ENCODE measurements around the gene SORCS2. TPM values are rescaled to one million over a fixed set of nuclear protein-coding genes. Genes with fewer than 3 reads are reported as not detected.

The SORCS2 gene
- total RNA-seq, 1 donor from 2014 or later, result 3.1 TPM

DNA sequence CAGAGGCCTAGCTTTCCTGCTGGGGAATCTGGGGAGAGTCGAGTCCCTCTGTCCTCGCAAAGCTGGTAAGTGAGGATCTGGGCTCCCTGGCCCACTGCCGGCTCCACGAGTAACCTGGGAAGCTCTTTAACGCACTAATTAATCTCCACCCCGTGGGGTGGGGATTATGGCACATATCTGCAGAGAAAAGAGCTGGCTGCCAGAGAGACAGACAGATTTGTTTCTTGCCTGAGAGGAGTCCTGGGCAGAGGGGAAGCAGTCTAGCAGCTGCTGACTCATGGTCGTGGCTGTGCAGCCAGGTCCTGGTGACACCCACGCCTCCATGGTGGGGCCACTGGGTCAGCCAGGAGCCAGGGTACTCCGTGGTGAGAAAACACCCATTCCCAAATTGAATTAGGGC is 14.0 kb downstream of the SORCS2 start:
- Histone ChIP-seq H3K27me3 (ENCODE audit: control insufficient read depth in 3 of 3, insufficient read depth in 3 of 3, low read length in 3 of 3) (no peaks in the 10 kb centered on the region), H3K4me1 (ENCODE audit: control insufficient read depth in 3 of 3, insufficient read depth in 3 of 3, low read length in 3 of 3) (peaks cover 25 to 32% (median 30%) of the 10 kb centered on the region in 3 donors), H3K9ac (ENCODE audit: low read depth in 1 of 3, low read length in 3 of 3) (peak overlapping the region in 2 of 3 donors; percentile 23 to 46), H3K4me3 (ENCODE audit: low read length in 3 of 3) (no peak overlapping the region), H3K36me3 (ENCODE audit: control insufficient read depth in 3 of 3, insufficient read depth in 3 of 3, low read length in 3 of 3) (no peaks in the 10 kb centered on the region), H3K9me3 (ENCODE audit: control insufficient read depth in 3 of 3, low read length in 3 of 3) (no peaks in the 10 kb centered on the region), H3K27ac (ENCODE audit: low read depth, low read length) (peak overlapping the region; percentile 53)

DNA sequence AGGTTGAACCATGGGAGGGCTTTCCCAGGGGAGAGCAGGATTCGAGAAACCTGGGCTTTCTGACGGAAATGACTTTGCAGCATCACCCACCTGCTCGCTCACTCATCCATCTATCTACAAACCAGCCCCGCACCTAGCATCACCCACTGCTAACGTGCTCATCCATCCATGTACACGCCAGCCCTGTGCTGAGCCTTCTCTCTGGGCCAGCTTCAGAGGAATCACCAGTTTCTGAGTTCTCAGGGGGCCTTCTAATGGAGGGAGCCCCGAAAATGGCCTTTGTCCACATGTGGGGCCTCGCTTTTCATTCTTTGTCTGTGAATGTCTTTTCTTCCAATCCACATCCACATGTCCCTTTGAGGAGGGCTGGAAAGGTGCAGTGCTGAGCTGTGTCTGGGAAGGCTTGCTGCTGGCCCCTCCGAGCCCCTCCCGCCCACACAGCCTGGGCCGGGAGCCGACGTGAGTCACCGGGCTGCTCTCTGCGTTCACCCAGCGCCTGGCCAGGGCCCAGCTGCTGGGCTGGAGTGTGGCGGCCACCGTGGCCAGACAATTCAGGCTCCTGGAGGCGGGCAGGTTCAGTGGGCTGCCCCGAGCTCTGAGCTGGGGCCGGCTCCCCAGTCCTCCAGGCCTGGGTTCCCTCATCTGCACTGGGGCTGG is 14.7 kb downstream of the SORCS2 start:
- H3K27ac ChIP-seq (ENCODE audit: low read depth, low read length), result peak overlapping the region; percentile 53
- H3K36me3 ChIP-seq (ENCODE audit: control insufficient read depth in 3 of 3, insufficient read depth in 3 of 3, low read length in 3 of 3), result no peaks in the 10 kb centered on the region
- H3K27me3 ChIP-seq (ENCODE audit: control insufficient read depth in 3 of 3, insufficient read depth in 3 of 3, low read length in 3 of 3), result no peaks in the 10 kb centered on the region
- peaks cover 20 to 27% (median 25%) of the 10 kb centered on the region in 3 donors for H3K4me1 ChIP-seq (ENCODE audit: control insufficient read depth in 3 of 3, insufficient read depth in 3 of 3, low read length in 3 of 3)
- peak overlapping the region in 2 of 3 donors; percentile 32 to 46 for H3K9ac ChIP-seq (ENCODE audit: low read depth in 1 of 3, low read length in 3 of 3)
- peak overlapping the region in 1 of 3 donors; percentile 29 for H3K4me3 ChIP-seq (ENCODE audit: low read length in 3 of 3)
- H3K9me3 ChIP-seq (ENCODE audit: control insufficient read depth in 3 of 3, low read length in 3 of 3), result no peaks in the 10 kb centered on the region

DNA sequence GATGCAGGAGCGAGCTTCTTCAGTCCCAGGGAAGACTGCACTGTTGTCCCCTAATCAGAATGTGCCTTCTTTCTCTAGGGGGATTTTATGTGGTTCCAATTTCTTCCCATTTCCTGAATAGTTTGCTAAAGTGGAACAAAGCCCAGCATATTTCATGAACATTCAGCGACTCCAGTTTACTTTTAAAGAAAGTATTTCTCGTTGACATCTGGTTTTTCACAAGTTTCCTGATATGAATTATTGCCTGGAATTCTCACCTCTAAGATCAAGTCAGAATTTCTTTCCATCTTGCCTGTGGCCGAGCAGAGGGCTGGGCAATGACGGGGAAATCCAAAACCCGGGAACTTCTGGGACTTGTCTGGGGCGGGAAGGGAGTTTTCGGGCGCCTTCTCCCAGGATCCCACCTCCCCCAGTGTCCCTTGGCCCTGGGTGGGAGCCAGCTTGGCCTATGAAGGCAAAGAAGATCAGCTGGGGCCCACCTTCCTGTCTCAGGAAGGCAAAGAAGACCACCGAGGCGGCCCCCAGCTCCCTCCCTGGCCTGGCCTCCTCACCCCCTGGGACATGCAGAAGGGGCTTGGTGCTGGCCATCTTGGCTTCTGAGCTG is 15.4 kb downstream of the SORCS2 start:
- Histone ChIP-seq H3K4me3 (ENCODE audit: low read length in 3 of 3) (no peak overlapping the region), H3K9ac (ENCODE audit: low read depth in 1 of 3, low read length in 3 of 3) (peak overlapping the region in 2 of 3 donors; percentile 32 to 50)

DNA sequence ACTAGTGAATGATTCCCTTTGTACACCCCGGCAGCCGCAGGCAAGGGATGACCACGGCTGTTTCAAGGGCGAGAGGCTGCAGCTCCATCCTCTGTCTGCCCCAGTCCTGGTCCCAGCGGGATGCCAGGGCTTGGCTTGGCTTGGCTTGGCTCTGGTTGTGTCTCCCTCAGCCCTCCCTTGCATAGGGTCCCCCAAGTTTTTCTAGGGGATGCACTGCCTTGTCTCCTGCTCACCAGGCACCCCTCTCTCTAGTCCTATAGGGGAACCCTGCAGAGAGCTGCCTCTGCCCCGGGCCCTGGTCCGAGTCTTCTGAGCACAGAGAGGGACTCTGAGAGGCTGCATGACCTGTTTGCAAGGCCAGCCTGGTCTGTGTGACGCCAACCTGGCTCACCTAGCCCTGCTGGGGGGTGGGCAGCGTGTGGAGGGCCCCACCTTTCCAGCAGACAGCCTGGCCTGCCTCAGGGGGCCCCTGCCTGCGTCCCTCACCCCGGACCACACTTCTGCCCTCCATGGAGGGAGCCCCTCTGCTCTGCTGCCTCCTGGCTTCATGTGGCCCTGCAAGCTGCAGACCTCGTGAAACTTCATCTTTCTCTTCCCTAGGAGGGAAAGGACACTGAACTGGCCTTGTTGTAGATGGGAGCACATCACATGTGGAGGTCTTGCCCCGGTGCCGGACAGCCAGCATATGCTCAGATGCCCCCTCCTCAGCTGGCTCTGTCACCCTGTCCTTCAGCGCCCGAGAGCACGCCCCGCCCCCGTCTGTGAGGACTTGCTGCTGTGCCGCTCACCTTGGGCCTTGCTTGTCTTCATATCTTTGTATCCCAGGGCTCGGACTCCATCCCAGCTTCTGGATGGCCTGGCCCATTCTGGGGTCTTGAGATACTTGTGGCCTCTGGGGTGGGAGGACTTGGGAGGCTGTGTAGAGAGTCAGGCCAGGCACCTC is 16.4 kb downstream of the SORCS2 start:
- Histone ChIP-seq H3K4me1 (ENCODE audit: control insufficient read depth in 3 of 3, insufficient read depth in 3 of 3, low read length in 3 of 3) (peaks cover 20 to 29% (median 24%) of the 10 kb centered on the region in 3 donors), H3K36me3 (ENCODE audit: control insufficient read depth in 3 of 3, insufficient read depth in 3 of 3, low read length in 3 of 3) (no peaks in the 10 kb centered on the region), H3K9me3 (ENCODE audit: control insufficient read depth in 3 of 3, low read length in 3 of 3) (no peaks in the 10 kb centered on the region), H3K4me3 (ENCODE audit: low read length in 3 of 3) (no peak overlapping the region), H3K27me3 (ENCODE audit: control insufficient read depth in 3 of 3, insufficient read depth in 3 of 3, low read length in 3 of 3) (peaks cover 0 to 4% (median 0%) of the 10 kb centered on the region in 3 donors), H3K27ac (ENCODE audit: low read depth, low read length) (peak overlapping the region; percentile 53), H3K9ac (ENCODE audit: low read depth in 1 of 3, low read length in 3 of 3) (no peak overlapping the region)

More for the DNA sequence above, 15.4 kb downstream of the SORCS2 start:
- H3K27me3 ChIP-seq (ENCODE audit: control insufficient read depth in 3 of 3, insufficient read depth in 3 of 3, low read length in 3 of 3), result no peaks in the 10 kb centered on the region
- H3K9me3 ChIP-seq (ENCODE audit: control insufficient read depth in 3 of 3, low read length in 3 of 3), result no peaks in the 10 kb centered on the region
- H3K27ac ChIP-seq (ENCODE audit: low read depth, low read length), result peak overlapping the region; percentile 53
- no peaks in the 10 kb centered on the region for H3K36me3 ChIP-seq (ENCODE audit: control insufficient read depth in 3 of 3, insufficient read depth in 3 of 3, low read length in 3 of 3)
- H3K4me1 ChIP-seq (ENCODE audit: control insufficient read depth in 3 of 3, insufficient read depth in 3 of 3, low read length in 3 of 3), result peaks cover 20 to 29% (median 24%) of the 10 kb centered on the region in 3 donors

DNA sequence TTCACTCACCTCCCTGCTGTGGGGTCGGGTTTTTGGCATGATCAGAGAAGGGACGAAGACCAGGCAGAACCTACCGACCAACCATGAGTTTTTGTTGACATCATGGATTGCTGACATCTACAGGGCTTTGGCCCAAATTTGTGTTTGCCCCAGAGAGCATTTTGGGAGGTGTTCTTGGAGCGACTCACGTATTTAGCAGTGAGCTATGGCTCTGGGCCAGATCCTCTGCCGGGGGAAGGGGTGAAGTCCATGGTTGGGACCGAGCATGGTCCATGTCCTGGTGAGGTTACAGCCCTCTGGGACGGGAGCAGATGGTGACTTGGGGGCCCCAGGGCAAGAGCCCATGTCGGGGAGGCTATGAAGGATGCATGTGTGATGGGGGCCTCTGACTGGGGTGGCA is 17.4 kb downstream of the SORCS2 start:
- Histone ChIP-seq H3K27ac (ENCODE audit: low read depth, low read length) (no peak overlapping the region), H3K9ac (ENCODE audit: low read depth in 1 of 3, low read length in 3 of 3) (no peak overlapping the region), H3K4me3 (ENCODE audit: low read length in 3 of 3) (no peak overlapping the region), H3K27me3 (ENCODE audit: control insufficient read depth in 3 of 3, insufficient read depth in 3 of 3, low read length in 3 of 3) (peaks cover 0 to 4% (median 0%) of the 10 kb centered on the region in 3 donors), H3K4me1 (ENCODE audit: control insufficient read depth in 3 of 3, insufficient read depth in 3 of 3, low read length in 3 of 3) (peaks cover 20 to 29% (median 24%) of the 10 kb centered on the region in 3 donors), H3K9me3 (ENCODE audit: control insufficient read depth in 3 of 3, low read length in 3 of 3) (peaks cover 2 to 6% (median 4%) of the 10 kb centered on the region in 3 donors), H3K36me3 (ENCODE audit: control insufficient read depth in 3 of 3, insufficient read depth in 3 of 3, low read length in 3 of 3) (no peaks in the 10 kb centered on the region)

DNA sequence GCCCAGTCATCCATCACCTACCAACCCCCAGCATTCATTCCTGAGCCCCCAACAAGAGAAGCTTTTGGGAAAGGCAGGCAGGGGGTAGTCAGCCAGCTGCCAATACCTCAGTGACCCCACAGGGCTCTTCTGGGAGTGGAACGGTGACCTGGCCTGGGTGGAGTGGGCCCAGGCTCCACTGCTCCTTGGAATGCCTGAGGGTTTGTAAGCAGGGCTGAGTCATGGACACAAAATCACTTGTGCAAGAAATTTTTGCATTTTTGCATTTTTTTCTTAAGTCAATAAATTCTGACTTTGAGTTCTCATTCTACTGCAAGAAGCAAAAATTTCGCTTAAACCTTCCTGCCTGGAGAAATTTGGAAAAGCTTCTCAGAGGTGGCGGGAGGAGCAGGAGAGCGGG is 18.5 kb downstream of the SORCS2 start:
- Histone ChIP-seq H3K9ac (ENCODE audit: low read depth in 1 of 3, low read length in 3 of 3) (no peak overlapping the region), H3K27me3 (ENCODE audit: control insufficient read depth in 3 of 3, insufficient read depth in 3 of 3, low read length in 3 of 3) (peaks cover 0 to 4% (median 0%) of the 10 kb centered on the region in 3 donors), H3K4me1 (ENCODE audit: control insufficient read depth in 3 of 3, insufficient read depth in 3 of 3, low read length in 3 of 3) (peaks cover 17 to 29% (median 24%) of the 10 kb centered on the region in 3 donors), H3K4me3 (ENCODE audit: low read length in 3 of 3) (no peak overlapping the region), H3K27ac (ENCODE audit: low read depth, low read length) (no peak overlapping the region), H3K9me3 (ENCODE audit: control insufficient read depth in 3 of 3, low read length in 3 of 3) (peaks cover 2 to 6% (median 4%) of the 10 kb centered on the region in 3 donors), H3K36me3 (ENCODE audit: control insufficient read depth in 3 of 3, insufficient read depth in 3 of 3, low read length in 3 of 3) (no peaks in the 10 kb centered on the region)

DNA sequence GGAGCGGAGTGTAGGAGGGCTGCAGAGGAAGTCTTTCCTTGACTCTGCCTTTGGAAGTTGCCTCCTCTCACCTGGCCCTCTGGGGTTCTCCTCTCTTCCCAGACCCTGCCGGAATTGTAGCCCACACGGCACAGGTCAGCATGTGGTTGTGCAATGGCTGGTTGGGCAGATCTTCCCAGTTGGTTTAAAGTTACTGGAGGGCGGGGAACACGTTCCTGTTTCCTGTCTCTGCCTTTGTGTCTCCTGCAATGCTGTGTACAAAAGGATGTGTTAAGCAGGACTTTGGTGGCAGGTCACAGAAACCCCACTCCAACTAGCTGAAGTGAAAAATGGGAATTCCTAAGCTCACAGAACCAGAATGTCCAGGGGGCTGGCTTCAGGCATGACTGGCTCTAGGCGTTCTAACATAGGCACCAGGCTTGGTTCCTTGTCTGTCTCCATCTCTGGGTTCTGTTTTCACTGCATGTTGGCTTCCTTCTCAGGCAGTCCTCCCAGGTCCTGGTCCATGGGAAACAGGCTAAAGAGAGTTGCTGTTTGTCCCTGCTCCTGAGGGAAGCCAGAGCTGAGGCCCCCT is 19.9 kb downstream of the SORCS2 start:
- no peak overlapping the region for H3K4me3 ChIP-seq (ENCODE audit: low read length in 3 of 3)
- peaks cover 0 to 4% (median 0%) of the 10 kb centered on the region in 3 donors for H3K27me3 ChIP-seq (ENCODE audit: control insufficient read depth in 3 of 3, insufficient read depth in 3 of 3, low read length in 3 of 3)
- no peak overlapping the region for H3K27ac ChIP-seq (ENCODE audit: low read depth, low read length)
- peaks cover 7 to 17% (median 12%) of the 10 kb centered on the region in 3 donors for H3K4me1 ChIP-seq (ENCODE audit: control insufficient read depth in 3 of 3, insufficient read depth in 3 of 3, low read length in 3 of 3)
- peaks cover 2 to 6% (median 4%) of the 10 kb centered on the region in 3 donors for H3K9me3 ChIP-seq (ENCODE audit: control insufficient read depth in 3 of 3, low read length in 3 of 3)
- no peak overlapping the region for H3K9ac ChIP-seq (ENCODE audit: low read depth in 1 of 3, low read length in 3 of 3)
- no peaks in the 10 kb centered on the region for H3K36me3 ChIP-seq (ENCODE audit: control insufficient read depth in 3 of 3, insufficient read depth in 3 of 3, low read length in 3 of 3)

DNA sequence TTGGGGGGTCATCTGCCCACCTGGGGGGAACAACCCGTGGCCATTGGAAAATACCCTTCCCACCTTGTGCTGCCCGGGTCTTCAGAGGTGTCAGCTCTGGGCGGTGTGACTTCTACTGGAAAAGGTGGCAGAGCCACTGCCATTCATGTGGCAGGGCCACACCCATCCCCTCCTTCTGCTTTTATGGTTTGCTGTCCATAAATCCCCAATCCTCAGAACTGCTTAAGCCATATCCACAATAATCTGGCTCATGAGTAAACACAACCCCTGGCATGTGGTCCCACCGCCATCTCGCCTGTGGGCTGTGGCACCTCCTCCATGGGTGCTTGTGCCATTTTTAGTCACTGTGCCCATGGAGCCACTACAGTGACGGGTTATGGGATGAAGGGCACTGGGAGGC is 20.6 kb downstream of the SORCS2 start:
- Histone ChIP-seq H3K27ac (ENCODE audit: low read depth, low read length) (no peak overlapping the region), H3K4me3 (ENCODE audit: low read length in 3 of 3) (no peak overlapping the region), H3K9me3 (ENCODE audit: control insufficient read depth in 3 of 3, low read length in 3 of 3) (peaks cover 2 to 6% (median 4%) of the 10 kb centered on the region in 3 donors), H3K36me3 (ENCODE audit: control insufficient read depth in 3 of 3, insufficient read depth in 3 of 3, low read length in 3 of 3) (no peaks in the 10 kb centered on the region), H3K4me1 (ENCODE audit: control insufficient read depth in 3 of 3, insufficient read depth in 3 of 3, low read length in 3 of 3) (peaks cover under 1 to 10% (median 4%) of the 10 kb centered on the region in 3 donors), H3K9ac (ENCODE audit: low read depth in 1 of 3, low read length in 3 of 3) (no peak overlapping the region), H3K27me3 (ENCODE audit: control insufficient read depth in 3 of 3, insufficient read depth in 3 of 3, low read length in 3 of 3) (peaks cover 0 to 4% (median 0%) of the 10 kb centered on the region in 3 donors)

DNA sequence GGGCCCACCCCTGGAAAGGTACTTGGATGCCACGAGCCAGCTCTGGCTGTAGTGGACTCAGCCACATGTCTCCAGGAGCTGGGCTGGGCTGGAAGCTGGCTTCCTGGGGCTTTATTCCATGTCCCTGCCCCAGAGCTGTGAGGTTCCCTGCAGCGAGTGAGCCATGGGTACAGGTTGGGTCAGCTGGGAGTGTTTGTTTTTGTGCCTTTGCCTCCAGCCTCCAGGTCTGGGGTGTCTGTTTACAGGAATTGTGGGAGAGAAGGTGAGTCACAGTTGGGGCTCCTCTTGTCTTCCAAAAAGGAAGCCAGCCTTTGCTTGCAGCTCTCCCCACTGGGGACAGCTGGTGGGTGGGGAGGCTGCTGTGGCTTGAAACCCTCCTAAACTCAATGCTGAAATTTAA is 21.5 kb downstream of the SORCS2 start:
- Histone ChIP-seq H3K9me3 (ENCODE audit: control insufficient read depth in 3 of 3, low read length in 3 of 3) (peaks cover 2 to 6% (median 4%) of the 10 kb centered on the region in 3 donors), H3K27ac (ENCODE audit: low read depth, low read length) (no peak overlapping the region)

More for the DNA sequence above, 21.5 kb downstream of the SORCS2 start:
- no peak overlapping the region for H3K9ac ChIP-seq (ENCODE audit: low read depth in 1 of 3, low read length in 3 of 3)
- no peaks in the 10 kb centered on the region for H3K36me3 ChIP-seq (ENCODE audit: control insufficient read depth in 3 of 3, insufficient read depth in 3 of 3, low read length in 3 of 3)
- H3K4me3 ChIP-seq (ENCODE audit: low read length in 3 of 3), result no peak overlapping the region
- H3K27me3 ChIP-seq (ENCODE audit: control insufficient read depth in 3 of 3, insufficient read depth in 3 of 3, low read length in 3 of 3), result peaks cover 0 to 4% (median 0%) of the 10 kb centered on the region in 3 donors
- H3K4me1 ChIP-seq (ENCODE audit: control insufficient read depth in 3 of 3, insufficient read depth in 3 of 3, low read length in 3 of 3), result peaks cover 0 to 3% (median 2%) of the 10 kb centered on the region in 3 donors

Measured in skeletal muscle tissue (tissue), 4 donors.